Motor neuron (in vitro differentiated cells): ENCODE results near the gene TAOK3. TPM values are rescaled to one million over a fixed set of nuclear protein-coding genes. Genes with fewer than 3 reads are reported as not detected.

Experiments
- ATAC-seq, 8 experiments: fragments of 200-7000 bp; cut with Tn5 transposase; replicated peaks in 6 of 8; 2 replicates each; pipeline ENCODE4 v1.8.0; 2021; ENCODE audit warnings: mild to moderate bottlenecking in 8 of 8, moderate library complexity in 8 of 8
- H3K27ac ChIP-seq, 2 donors: fragments of 250-450 bp; sonication (Bioruptor Pico); 2 replicates each; pipeline ENCODE4 v1.9.0; 2021; ENCODE audit warnings: antibody characterized with exemption in 2 of 2, mild to moderate bottlenecking in 2 of 2, moderate library complexity in 1 of 2
- H3K4me1 ChIP-seq, 2 donors: fragments of 250-450 bp; sonication (Bioruptor Pico); replicated peaks in 1 of 2; 2 replicates each; pipeline ENCODE4 v1.6.1; 2021; ENCODE audit warnings: antibody characterized with exemption in 2 of 2, mild to moderate bottlenecking in 2 of 2, moderate library complexity in 1 of 2
- H3K4me3 ChIP-seq, 5 donors: fragments of 250-450 bp; sonication (Bioruptor Pico); 2 replicates each; pipeline ENCODE4 v1.9.0; 2021; ENCODE audit warnings: antibody characterized with exemption in 5 of 5, mild to moderate bottlenecking in 5 of 5, moderate library complexity in 4 of 5
- WGBS, 10 experiments: fragments of 450-650 bp; shearing (Covaris generic); methylation state at CpG; one replicate each; pipeline ENCODE4 v1.0.0; 2022; 5-methylcytosine and 5-hydroxymethylcytosine counted together
- in situ Hi-C, 9 experiments: fragments of 400-800 bp; cut with MboI; loops; one replicate each; pipeline ENCODE4 v1.15.0; 2021; ENCODE audit warnings: low sequenced_read_pairs in 9 of 9, low pct_unique_long_range_greater_than_20kb in 2 of 9; ENCODE audit not compliant: unreplicated experiment in 9 of 9
- total RNA-seq, 8 experiments: library from RNA; unstranded; fragments of 300-600 nt; gene quantifications; 2 replicates each; pipeline versions ENCODE4 v1.2.3 to v1.2.4, GENCODE V29; 2022

Gene TAOK3
- total RNA-seq, 8 experiments from 2014 or later, result 21.6 to 61.0 (median 40.2) TPM

DNA sequence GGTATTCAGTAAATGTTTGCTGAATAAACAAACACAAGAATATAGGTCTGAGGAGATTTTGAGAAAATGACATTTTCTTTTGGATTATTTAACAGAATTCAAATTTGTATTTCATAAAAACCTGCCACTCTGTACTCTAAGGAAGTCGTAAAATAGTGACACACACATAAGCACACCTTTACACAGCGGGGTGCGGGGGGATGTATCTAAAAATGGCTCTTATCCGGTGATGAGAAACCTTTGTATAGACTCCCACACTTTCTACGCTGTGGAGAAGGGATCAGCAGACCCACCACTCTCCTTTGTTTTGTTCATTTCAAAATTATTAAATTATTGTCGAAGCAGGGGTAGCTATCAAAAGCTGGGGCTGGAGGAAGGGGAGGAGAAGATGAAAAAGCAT, 178.7 kb downstream of the TAOK3 start:
- Histone ChIP-seq H3K27ac (no peak overlapping the region), H3K4me1 (peaks cover 4 to 7% of the 10 kb centered on the region in 2 donors), H3K4me3 (no peak overlapping the region)
- WGBS, 10 experiments, result 74 to 100% (median 90%) methylated on average over 1 to 6 of the region's 6 CpGs; no CpG with 5 or more reads in 1 of the 10 experiments
- no peak for ATAC-seq
- in situ Hi-C loops, result loop anchor here in 5 of 9 experiments (25.0 kb wide), 2 partner anchors 168 to 193 kb away; partner anchors contain the start of genes TAOK3 (in 4 of the 5) and SUDS3 (in 1 of the 5)

DNA sequence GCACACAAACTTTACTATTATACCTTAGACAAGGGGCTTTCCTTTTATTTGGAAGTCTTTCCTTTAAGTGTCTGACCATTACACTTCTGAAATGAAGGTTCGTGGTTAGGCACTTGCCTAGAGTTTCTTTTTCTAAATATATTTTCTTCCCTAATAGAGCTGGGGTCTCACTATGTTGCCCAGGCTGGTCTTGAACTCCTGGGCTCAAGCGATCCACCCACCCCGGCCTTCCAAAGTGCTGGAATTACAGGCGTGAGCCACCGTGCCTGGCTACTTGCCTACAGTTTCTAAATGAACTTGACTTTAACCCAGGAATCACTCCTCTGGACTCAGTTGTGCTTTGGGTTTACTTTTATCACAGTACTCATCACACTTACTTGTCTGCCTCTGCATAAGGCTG, 179.2 kb downstream of the TAOK3 start:
- H3K4me3 ChIP-seq, result no peak overlapping the region
- no peak overlapping the region for H3K27ac ChIP-seq
- WGBS, 10 experiments, result 73 to 100% (median 83%) methylated on average over 1 to 4 of the region's 5 CpGs; no CpG with 5 or more reads in 4 of the 10 experiments
- no peak for ATAC-seq
- peaks cover 4 to 7% of the 10 kb centered on the region in 2 donors for H3K4me1 ChIP-seq
- in situ Hi-C loops, result loop anchor here in 5 of 9 experiments (25.0 kb wide), 2 partner anchors 169 to 194 kb away; partner anchors contain the start of genes TAOK3 (in 4 of the 5) and SUDS3 (in 1 of the 5)

DNA sequence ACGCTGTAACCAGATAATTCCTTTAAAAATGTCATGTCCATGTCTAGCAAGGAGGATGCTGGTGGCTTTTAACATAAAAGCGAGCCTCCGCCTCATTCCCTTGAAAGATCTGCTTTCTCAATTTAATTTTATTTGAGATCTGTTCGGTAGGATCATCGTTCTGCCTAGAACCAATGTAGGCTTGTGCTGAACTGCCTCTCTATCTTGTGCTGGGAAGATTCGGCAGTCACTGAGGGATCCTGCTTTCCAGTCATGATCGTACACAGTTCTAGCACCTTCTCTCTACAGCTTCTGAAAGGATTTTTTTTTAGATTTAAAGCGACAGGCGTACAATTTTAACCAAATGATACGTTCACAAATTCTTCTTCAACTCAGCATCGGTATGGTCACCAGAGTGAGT, 182.4 kb downstream of the TAOK3 start:
- peak overlapping the region; percentile 88 to 93 for H3K27ac ChIP-seq
- ATAC-seq, result peak; percentile 42 to 80 (median 74)
- H3K4me1 ChIP-seq, result peaks cover 12 to 21% of the 10 kb centered on the region in 2 donors
- in situ Hi-C loops, result loop anchor here in 5 of 9 experiments (25.0 kb wide), 2 partner anchors 172 to 197 kb away; partner anchors contain the start of genes TAOK3 (in 4 of the 5) and SUDS3 (in 1 of the 5)
- 0 to 20% (median 7%) methylated on average over 4 to 11 of the region's 11 CpGs for WGBS, 10 experiments
- H3K4me3 ChIP-seq, result peak overlapping the region; percentile 42 to 63 (median 48)

DNA sequence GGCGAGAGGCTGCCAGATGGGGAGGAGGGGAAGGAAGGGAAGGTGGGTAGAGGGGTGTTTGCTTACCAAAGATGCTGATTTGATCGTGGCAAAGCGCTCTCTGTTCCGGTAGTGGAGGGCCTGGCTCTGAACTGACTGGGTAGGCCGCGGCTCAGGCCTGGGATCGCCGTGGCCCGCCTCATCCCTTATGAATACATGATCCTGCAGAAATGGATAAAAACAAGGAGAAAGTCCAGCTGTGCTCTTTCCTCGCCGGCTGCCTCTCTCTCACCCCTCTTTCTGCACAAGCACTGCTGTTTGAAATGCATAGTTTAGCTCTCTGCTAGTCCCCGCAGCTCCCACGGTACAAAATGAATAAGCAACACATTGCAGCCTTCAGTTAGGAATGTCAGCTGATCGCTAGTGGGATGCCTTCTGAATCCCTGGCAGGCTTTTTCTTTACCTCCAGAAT, 182.9 kb downstream of the TAOK3 start:
- peak overlapping the region; percentile 42 to 63 (median 48) for H3K4me3 ChIP-seq
- peaks cover 12 to 21% of the 10 kb centered on the region in 2 donors for H3K4me1 ChIP-seq
- in situ Hi-C loops, result loop anchor here in 7 of 9 experiments (10.0 to 25.0 kb wide), 3 partner anchors 173 to 198 kb away; partner anchors contain the start of genes TAOK3 (in 6 of the 7) and SUDS3 (in 3 of the 7)
- 0 to 4% (median 0%) methylated on average over 1 to 8 of the region's 14 CpGs; no CpG with 5 or more reads in 2 of the 10 experiments for WGBS, 10 experiments
- ATAC-seq, result peak; percentile 64 to 79 (median 75)
- H3K27ac ChIP-seq, result peak overlapping the region; percentile 88 to 93

DNA sequence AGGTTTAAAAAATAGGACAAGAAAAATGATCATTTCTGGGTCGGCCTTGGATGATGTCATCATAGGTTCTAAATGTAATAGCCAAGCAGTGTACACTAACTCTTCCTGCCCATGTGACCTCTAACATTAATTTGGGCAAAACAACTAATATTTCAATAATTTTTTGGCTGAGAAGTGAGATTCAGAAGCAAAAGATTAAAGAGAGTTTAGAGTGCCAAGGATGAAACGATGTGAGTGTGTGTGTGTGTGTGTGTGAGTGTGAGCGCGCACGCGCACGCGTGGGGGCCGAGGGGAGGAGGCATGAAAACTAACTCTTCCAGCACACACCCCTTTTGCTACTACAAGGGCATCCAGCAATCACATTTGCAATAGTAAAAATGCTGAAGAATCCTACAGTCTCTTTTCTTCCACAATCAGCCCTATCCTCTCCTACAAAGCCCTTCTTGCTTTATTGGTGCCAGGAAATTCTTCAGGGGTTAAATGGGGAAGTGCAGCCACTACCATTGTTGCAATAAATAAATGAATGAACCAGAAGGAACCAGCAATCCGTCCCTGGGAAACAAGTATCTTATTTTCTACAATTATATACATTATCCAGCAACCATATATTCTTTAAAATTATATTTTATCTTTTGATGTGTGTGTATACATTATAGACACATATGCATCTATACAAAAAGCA, 183.9 kb downstream of the TAOK3 start:
- peak; percentile 7 to 49 (median 30) for ATAC-seq
- in situ Hi-C loops, result loop anchor here in 7 of 9 experiments (10.0 to 25.0 kb wide), 3 partner anchors 173 to 198 kb away; partner anchors contain the start of genes TAOK3 (in 6 of the 7) and SUDS3 (in 3 of the 7)
- peaks cover 12 to 21% of the 10 kb centered on the region in 2 donors for H3K4me1 ChIP-seq
- 0 to 67% (median 21%) methylated on average over 1 to 7 of the region's 10 CpGs for WGBS, 10 experiments
- H3K27ac ChIP-seq, result peak overlapping the region; percentile 27 to 93
- H3K4me3 ChIP-seq, result peak overlapping the region; percentile 42 to 63 (median 48)

DNA sequence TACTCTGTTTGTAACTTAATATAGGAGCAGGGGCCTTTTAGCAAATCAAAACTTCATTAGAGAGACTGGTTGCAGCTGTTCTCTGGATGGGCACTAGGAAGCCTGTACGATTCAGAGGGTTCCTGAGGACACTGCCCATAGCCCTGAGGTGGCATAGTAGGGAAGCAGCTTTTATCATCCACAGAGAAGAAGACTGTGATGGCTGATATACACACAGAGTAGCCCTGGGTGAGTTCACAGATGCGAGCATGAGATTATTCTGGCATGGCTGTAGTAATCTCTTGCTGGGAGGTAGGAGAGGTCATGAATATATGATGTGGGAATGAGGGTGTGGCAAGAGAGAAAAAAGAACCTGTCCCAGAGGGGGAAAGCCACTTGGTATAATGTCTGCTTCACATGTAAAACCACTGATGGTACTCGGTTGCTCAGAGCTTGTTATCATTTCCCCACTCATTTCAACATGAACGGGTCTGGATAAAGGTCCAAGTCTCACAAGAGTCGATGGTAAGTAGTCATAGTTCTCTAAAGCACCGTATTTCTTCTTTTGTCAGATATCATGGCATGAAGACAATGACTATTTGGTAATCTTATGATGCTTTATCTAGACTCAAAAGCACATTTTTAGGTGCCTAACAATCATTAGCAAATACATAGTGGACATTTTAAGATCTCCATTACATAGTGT, 184.8 kb downstream of the TAOK3 start:
- WGBS, 10 experiments, result 30 to 92% (median 60%) methylated on average over 2 to 6 of the region's 6 CpGs; no CpG with 5 or more reads in 4 of the 10 experiments
- ATAC-seq, result peak; percentile 18 to 63 (median 44)
- peaks cover 12 to 21% of the 10 kb centered on the region in 2 donors for H3K4me1 ChIP-seq
- H3K4me3 ChIP-seq, result peak overlapping the region; percentile 42 to 63 (median 48)
- in situ Hi-C loops, result loop anchor here in 7 of 9 experiments (10.0 to 25.0 kb wide), 3 partner anchors 174 to 199 kb away; partner anchors contain the start of genes TAOK3 (in 6 of the 7) and SUDS3 (in 3 of the 7)
- peak overlapping the region in 1 of 2 donors; percentile 93 for H3K27ac ChIP-seq

DNA sequence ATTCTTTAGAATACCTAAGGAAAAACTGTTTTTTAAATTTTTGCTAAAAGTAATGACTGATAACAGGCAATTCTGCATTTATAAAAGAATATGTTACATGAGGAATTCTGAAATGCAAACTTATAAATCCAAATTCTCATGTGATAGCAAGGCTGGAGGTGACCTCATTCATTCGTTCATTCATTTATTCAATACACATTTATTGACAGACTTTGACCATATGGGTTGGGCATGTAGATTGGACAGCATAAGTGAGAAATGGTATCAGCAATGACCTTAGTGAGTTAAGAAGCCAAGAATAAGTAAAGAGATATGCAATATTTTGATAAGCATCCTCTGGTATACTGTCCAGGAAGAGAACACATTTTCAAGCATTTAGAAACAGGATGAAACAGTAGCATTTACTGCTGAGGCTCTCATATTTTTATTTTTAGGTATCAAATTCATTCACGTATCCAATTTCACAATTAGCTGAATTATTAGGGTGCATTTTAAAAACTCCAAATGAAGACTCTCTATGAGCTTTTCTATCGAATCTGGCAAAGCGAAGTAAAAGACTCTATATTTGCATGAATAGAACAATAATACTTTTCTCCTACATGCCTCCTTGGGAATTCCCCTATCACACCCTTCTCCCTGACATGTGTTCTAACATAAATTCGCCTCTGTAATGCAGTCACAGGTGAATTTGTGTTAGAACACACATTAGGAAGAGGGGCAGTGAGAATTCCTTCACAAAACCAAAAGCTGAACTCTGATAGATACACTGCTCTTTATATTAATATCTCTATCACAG, 186.9 kb downstream of the TAOK3 start:
- ATAC-seq, result no peak
- 62 to 100% (median 82%) methylated on average over 2 to 5 of the region's 5 CpGs for WGBS, 10 experiments
- peaks cover 10 to 18% of the 10 kb centered on the region in 2 donors for H3K4me1 ChIP-seq
- no peak overlapping the region for H3K4me3 ChIP-seq
- H3K27ac ChIP-seq, result no peak overlapping the region
- in situ Hi-C loops, result loop anchor here in 7 of 9 experiments (10.0 to 25.0 kb wide), 3 partner anchors 177 to 202 kb away; partner anchors contain the start of genes TAOK3 (in 6 of the 7) and SUDS3 (in 3 of the 7)

DNA sequence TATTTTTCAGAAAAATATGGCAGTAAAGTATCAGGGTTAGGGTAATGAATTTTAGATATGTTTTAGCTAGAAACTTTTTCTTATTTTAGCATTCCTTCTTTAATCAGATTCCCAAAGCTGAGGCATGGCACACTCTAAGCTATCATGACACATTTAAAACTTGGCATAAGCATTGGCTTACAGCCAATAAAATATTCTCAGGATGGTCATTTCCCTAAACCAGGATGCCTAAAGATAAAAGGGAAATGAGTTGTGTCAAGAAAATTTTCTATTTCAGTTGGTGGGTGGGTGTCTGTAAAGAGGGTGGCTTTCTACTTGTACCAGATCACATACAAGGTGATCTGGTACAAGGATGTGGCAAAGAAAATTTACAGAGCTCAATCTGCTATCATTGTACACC, 189.0 kb downstream of the TAOK3 start:
- Histone ChIP-seq H3K4me1 (peaks cover 7 to 15% of the 10 kb centered on the region in 2 donors), H3K27ac (no peak overlapping the region), H3K4me3 (no peak overlapping the region)
- in situ Hi-C loops, result loop anchor here in 7 of 9 experiments (10.0 to 25.0 kb wide), 3 partner anchors 179 to 204 kb away; partner anchors contain the start of genes TAOK3 (in 6 of the 7) and SUDS3 (in 3 of the 7)
- no peak for ATAC-seq

DNA sequence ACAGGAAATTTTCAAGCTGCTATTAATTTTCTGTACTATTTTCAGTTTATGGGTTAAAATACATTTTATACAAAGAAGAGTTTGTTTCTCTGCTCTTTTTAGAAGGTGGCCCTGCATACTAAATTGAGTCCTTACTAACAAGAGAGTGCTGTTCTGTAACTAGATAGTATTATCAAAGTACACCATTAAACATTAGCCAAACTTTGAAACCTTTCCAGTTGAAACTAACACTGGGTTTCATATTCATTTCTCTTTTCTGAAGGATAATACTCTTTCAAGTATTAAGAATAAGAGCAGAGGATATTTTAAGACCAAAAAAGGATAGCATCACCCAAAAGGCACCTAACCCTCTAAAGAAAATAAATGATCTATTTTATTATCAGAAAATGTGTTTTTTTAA, 189.6 kb downstream of the TAOK3 start:
- in situ Hi-C loops, result loop anchor here in 7 of 9 experiments (10.0 to 25.0 kb wide), 3 partner anchors 179 to 204 kb away; partner anchors contain the start of genes TAOK3 (in 6 of the 7) and SUDS3 (in 3 of the 7)

DNA sequence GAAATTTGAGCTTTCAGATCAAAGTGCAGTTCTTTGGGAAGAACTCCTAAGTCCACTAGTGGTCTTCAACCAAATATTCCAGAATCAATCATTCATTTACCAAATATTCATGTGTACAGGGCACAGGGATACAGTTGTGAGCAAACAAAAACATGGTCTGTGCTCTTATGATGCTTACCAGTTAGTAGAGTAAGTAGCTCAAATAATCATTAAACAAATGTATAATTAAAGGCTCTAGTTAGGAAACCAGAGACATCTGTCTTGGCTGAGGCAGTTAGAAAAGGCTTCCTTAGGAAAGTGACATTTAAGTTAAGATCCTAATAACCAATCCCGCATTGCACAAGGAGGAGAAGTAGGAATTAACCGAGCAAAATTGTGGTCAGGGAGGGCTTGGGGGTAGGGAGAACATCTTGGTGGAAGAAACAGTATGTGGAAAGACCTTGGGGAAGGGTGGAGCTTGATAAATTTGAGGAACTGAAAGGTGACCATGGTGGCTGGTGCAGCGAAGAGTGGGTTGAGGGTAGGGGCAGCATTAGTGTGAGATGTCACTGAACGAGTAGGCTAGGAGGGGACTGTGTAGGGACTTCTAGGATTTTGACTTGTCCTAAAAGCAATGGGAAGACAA, 196.8 kb downstream of the TAOK3 start:
- 79 to 100% (median 96%) methylated on average over 2 to 4 of the region's 4 CpGs; no CpG with 5 or more reads in 1 of the 10 experiments for WGBS, 10 experiments
- no peak overlapping the region for H3K4me3 ChIP-seq
- no peak for ATAC-seq
- no peaks in the 10 kb centered on the region for H3K4me1 ChIP-seq
- no peak overlapping the region for H3K27ac ChIP-seq
- in situ Hi-C loops, result loop anchor here in 5 of 9 experiments (25.0 kb wide), 2 partner anchors 186 to 211 kb away; partner anchors contain the start of genes TAOK3 (in 4 of the 5) and SUDS3 (in 1 of the 5)

More for the DNA sequence above, 189.6 kb downstream of the TAOK3 start:
- no peak overlapping the region for H3K4me3 ChIP-seq
- H3K27ac ChIP-seq, result no peak overlapping the region
- ATAC-seq, result no peak
- peaks cover 7 to 15% of the 10 kb centered on the region in 2 donors for H3K4me1 ChIP-seq

DNA sequence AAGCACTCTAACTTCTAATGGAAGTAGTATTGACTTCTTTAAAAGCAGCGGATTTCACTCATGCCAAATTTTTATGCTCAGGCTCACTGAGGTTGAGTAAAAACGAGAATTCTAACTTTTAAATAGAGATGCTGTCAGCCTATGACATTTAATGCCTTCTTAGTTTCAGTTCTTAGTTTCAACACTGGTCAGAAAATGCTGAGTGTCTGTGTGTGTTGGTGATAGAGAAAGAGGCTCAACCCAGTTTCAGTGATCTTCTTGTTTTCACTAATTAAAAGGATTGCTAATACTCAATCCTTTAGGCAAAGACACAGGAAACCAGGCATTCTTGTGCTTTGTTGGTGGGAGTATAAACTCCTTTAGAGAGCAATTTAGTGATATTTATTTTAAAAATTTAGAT, 205.8 kb downstream of the TAOK3 start:
- in situ Hi-C loops, result no loop called here
- H3K4me3 ChIP-seq, result no peak overlapping the region
- no peak overlapping the region for H3K27ac ChIP-seq
- no peaks in the 10 kb centered on the region for H3K4me1 ChIP-seq
- no peak for ATAC-seq
- 92 to 100% (median 93%) methylated on average over 2 of the region's 2 CpGs; no CpG with 5 or more reads in 6 of the 10 experiments for WGBS, 10 experiments
